ENCODE measurements around the gene HOXB4. TPM values are rescaled to one million over a fixed set of nuclear protein-coding genes. Genes with fewer than 3 reads are reported as not detected.

Gene HOXB4
- total RNA-seq, 4 donors from 2014 or later, result 0.42 to 2.9 (median 1.4) TPM

DNA sequence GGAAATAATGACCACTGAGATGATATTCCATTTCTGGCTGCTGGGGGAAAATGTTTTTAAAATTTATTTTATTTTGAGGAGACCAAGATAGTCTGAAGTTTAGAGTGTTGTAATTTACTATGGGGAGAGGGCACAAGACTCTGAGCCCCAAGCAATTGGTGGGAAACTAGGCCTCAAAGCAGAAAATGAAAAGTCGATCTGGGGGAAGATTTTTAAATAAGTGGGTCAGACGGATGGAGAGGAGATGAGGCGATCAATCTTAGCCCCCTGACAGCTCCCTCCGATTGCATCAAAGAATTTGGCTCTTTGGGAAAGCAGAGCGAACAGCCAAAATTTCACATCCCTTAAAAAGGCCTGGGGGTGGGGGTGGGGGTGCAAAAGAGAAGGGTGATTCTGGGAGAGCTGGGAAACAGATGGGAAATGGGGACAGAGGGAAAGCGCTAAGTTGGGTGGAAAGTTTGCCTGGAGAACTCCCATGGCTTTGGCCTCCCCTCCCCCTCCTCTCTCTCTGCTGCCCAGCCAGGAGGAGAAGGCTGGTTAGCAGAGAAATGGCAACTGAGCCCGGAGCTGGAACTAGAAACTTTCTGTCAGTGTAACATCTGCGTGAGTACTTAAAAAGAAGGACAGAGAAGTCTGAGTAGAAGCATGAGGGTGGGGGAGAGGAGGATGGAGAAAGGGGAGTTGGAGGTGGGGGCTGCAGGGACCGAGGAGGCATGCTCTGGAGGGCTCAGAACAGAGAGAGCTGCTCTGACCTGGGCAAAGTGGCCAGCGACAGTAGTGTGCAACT, 31.8 kb downstream of the HOXB4 start:
- WGBS, 2 donors, result 37 to 43% methylated on average over 10 of the region's 10 CpGs
- no peak for TF ChIP-seq POLR2A (IDR thresholded peaks at IDR 0.05)
- TF ChIP-seq, protein P1, sequence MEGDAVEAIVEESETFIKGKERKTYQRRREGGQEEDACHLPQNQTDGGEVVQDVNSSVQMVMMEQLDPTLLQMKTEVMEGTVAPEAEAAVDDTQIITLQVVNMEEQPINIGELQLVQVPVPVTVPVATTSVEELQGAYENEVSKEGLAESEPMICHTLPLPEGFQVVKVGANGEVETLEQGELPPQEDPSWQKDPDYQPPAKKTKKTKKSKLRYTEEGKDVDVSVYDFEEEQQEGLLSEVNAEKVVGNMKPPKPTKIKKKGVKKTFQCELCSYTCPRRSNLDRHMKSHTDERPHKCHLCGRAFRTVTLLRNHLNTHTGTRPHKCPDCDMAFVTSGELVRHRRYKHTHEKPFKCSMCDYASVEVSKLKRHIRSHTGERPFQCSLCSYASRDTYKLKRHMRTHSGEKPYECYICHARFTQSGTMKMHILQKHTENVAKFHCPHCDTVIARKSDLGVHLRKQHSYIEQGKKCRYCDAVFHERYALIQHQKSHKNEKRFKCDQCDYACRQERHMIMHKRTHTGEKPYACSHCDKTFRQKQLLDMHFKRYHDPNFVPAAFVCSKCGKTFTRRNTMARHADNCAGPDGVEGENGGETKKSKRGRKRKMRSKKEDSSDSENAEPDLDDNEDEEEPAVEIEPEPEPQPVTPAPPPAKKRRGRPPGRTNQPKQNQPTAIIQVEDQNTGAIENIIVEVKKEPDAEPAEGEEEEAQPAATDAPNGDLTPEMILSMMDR (IDR thresholded peaks at IDR 0.05), result no peak
- no peak overlapping the region for H3K4me3 ChIP-seq (ENCODE audit: low read depth, poor library complexity, severe bottlenecking)
- intact Hi-C loops (cut with DNase I; ENCODE audit: low total_unique reads), result no loop called here
- no peak for DNase-seq (ENCODE audit: low spot score in 2 of 2)

DNA sequence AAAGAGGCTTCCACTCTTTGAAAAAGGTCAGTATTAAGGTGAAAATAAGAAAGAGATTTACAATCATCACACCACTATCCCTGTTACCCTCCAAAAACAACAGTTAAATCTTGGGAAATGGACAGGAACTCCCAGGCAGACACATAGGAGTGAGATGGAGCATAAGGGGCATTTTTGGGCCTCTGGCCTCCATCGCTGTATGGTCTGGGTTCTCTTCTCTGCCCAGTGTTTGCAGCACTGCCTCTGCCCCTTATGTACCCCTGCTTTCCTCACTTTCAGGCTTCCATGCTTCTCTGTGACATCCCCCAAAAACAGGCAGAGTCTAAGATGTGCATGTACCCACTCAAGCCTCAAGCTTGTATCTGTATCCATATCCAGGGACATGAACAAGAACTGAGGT, 32.6 kb downstream of the HOXB4 start:
- no peak overlapping the region for H3K4me3 ChIP-seq (ENCODE audit: low read depth, poor library complexity, severe bottlenecking)
- DNase-seq (ENCODE audit: low spot score in 2 of 2), result no peak
- intact Hi-C loops (cut with DNase I; ENCODE audit: low total_unique reads), result no loop called here
- 96 to 100% methylated on average over 1 of the region's 1 CpG for WGBS, 2 donors
- TF ChIP-seq, protein P1 (IDR thresholded peaks at IDR 0.05), result no peak
- TF ChIP-seq POLR2A (IDR thresholded peaks at IDR 0.05), result no peak

DNA sequence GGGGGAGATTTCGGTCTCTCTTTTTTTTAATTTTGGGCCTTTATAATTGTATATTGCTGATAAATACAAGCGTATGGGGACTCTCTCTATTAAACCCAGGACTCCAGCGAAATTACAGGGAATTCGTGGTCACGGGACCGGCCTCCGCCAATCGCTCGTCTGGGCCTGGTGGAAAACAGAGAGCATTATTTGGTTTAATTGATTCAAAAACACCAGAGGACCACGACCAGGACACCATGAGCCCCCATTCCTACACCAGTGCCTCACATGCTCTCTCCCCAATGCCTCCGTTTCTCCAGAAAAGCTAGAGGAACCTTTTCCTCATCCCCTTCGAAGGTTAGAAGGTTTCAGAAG, 33.2 kb downstream of the HOXB4 start, which contains the start of gene HOXB2:
Gene HOXB2, minus strand, starts transcription at position 88 of the 354 bp plus-strand sequence. CDS start 198 bp downstream, outside the sequence.
- intact Hi-C loops (cut with DNase I; ENCODE audit: low total_unique reads), result no loop called here
- no peak for DNase-seq (ENCODE audit: low spot score in 2 of 2)
- 42 to 44% methylated on average over 12 of the region's 12 CpGs for WGBS, 2 donors
- H3K4me3 ChIP-seq (ENCODE audit: low read depth, poor library complexity, severe bottlenecking), result peak within 1 kb of the TSS; percentile 54
- TF ChIP-seq, protein P1 (IDR thresholded peaks at IDR 0.05), result no peak
- no peak for TF ChIP-seq POLR2A (IDR thresholded peaks at IDR 0.05)

DNA sequence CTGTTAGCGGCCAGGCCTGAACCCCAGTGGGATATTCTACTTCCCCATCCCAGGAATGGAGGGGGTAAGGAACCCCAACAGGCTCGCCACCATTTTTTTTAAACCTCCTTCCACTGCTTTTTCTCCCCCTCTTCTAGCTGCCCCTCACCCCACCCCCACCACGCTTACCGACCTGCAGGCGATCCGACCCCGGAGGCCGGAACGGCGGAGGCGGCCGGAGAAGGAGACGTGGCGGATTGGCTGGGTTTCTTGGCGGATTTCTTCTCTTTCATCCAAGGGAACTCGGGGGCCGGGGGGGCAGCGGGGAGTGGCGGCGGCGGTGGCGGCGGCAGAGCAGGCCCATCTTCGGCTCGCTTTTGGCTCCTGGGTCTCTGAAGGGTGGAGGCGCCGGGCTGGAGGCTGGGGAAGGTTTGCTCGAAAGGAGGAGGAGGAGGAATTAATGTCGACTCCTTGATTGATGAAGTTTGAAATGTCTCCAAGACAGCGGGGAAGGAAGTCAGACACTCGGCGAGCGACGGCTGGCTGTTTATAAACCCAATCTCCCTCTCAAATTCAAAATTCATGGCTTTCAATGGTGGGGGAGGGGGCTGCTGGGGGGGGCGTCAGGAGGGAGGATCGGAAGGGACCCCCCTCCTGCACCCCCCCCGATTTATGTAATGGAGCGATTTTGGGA, 33.7 kb downstream of the HOXB4 start:
- peak overlapping the region; percentile 54 for H3K4me3 ChIP-seq (ENCODE audit: low read depth, poor library complexity, severe bottlenecking)
- TF ChIP-seq POLR2A (IDR thresholded peaks at IDR 0.05), result no peak
- TF ChIP-seq, protein P1 (IDR thresholded peaks at IDR 0.05), result no peak
- 3 to 5% methylated on average over 34 to 38 of the region's 38 CpGs for WGBS, 2 donors
- intact Hi-C loops (cut with DNase I; ENCODE audit: low total_unique reads), result no loop called here
- DNase-seq (ENCODE audit: low spot score in 2 of 2), result peak; percentile 73 to 95

DNA sequence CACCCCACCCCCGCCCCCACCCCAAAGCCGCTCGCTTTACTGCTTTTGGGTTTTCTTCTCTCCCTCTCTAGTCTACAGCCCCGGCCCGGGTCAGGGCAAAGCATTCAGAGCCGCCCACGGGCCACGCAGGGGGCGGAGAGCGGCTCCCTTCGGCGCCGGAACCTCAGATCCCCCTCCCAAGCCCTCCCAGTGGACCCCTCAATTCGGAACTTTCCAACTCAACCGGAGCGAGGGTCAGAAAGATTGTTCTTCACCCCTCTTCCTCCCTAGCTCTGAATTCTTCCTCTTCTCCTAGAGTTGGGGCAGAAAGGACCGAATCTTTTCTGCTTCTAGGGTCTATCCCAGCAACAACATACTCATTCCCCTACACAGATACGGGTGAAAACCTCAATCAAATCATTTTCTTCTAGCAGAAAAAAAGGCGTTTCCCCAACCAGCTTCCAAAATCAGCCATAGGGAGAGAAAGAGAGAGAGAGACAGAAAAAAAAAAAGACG, 34.2 kb downstream of the HOXB4 start:
- H3K4me3 ChIP-seq (ENCODE audit: low read depth, poor library complexity, severe bottlenecking), result peak overlapping the region; percentile 54
- intact Hi-C loops (cut with DNase I; ENCODE audit: low total_unique reads), result no loop called here
- no peak for DNase-seq (ENCODE audit: low spot score in 2 of 2)
- no peak for TF ChIP-seq POLR2A (IDR thresholded peaks at IDR 0.05)
- TF ChIP-seq, protein P1 (IDR thresholded peaks at IDR 0.05), result no peak
- WGBS, 2 donors, result 1 to 3% methylated on average over 20 of the region's 20 CpGs

All from lower leg skin (tissue), 4 donors.